T-helper 2 cell treated with Interferon-gamma antibody and Interleukin-4, amounts not matched to agents 5 μg/mL and 100 μg/mL, for 36 hours (primary cell): ENCODE data around the gene CXCL6.

Experiments used
- DNase-seq: peaks from one replicate; pipeline ENCODE4 v3.0.0; 2021; ENCODE audit warnings: low spot score
- H3K27ac Mint-ChIP-seq: one replicate; pipeline ENCODE4 v1.8.0; 2021; ENCODE audit warnings: mild to moderate bottlenecking, mixed read lengths
- H3K27me3 Mint-ChIP-seq: one replicate; pipeline ENCODE4 v1.8.0; 2021; ENCODE audit warnings: low read depth, mixed read lengths
- H3K36me3 Mint-ChIP-seq: one replicate; pipeline ENCODE4 v1.8.0; 2021; ENCODE audit warnings: low read depth, mixed read lengths
- H3K4me1 Mint-ChIP-seq: one replicate; pipeline ENCODE4 v1.8.0; 2021; ENCODE audit warnings: low read depth, mixed read lengths
- H3K4me3 Mint-ChIP-seq: one replicate; pipeline ENCODE4 v1.8.0; 2022; ENCODE audit warnings: mild to moderate bottlenecking, moderate library complexity, mixed read lengths
- H3K9me3 Mint-ChIP-seq: one replicate; pipeline ENCODE4 v1.8.0; 2021; ENCODE audit warnings: mixed read lengths

The CXCL6 gene

GRCh38 chr4:73836373-73837279 is at the start of gene CXCL6:
Gene CXCL6, plus strand, starts transcription at chr4:73836678. Its CDS starts 73 bp downstream, at chr4:73836751.
- Mint-ChIP-seq H3K4me1 (peaks cover 2% of the 10 kb centered on the region), H3K4me3 (peak within 1 kb of the TSS; percentile 15), H3K36me3 (no peaks in the 10 kb centered on the region), H3K9me3 (no peaks in the 10 kb centered on the region), H3K27ac (no peak within 1 kb of the TSS), H3K27me3 (peaks cover 27% of the 10 kb centered on the region)
- no peak for DNase-seq

- H3K4me1 Mint-ChIP-seq = no peaks in the 10 kb centered on the region
Measured at GRCh38 chr4:73788411-73788810, 48.1 kb upstream of the CXCL6 start.

GRCh38 chr4:73798842-73799241 is 37.6 kb upstream of the CXCL6 start:
- H3K4me3 Mint-ChIP-seq = no peak overlapping the region
- H3K36me3 Mint-ChIP-seq = no peaks in the 10 kb centered on the region
- DNase-seq = no peak
- peaks cover 7% of the 10 kb centered on the region for H3K9me3 Mint-ChIP-seq
- no peaks in the 10 kb centered on the region for H3K4me1 Mint-ChIP-seq
- H3K27ac Mint-ChIP-seq = no peak overlapping the region
- no peaks in the 10 kb centered on the region for H3K27me3 Mint-ChIP-seq

More at GRCh38 chr4:73788411-73788810, 48.1 kb upstream of the CXCL6 start:
- DNase-seq = no peak
- H3K9me3 Mint-ChIP-seq = no peaks in the 10 kb centered on the region
- H3K27ac Mint-ChIP-seq = no peak overlapping the region
- no peak overlapping the region for H3K4me3 Mint-ChIP-seq
- H3K36me3 Mint-ChIP-seq = no peaks in the 10 kb centered on the region
- H3K27me3 Mint-ChIP-seq = peaks cover 5% of the 10 kb centered on the region

GRCh38 chr4:73800206-73800605 is 36.3 kb upstream of the CXCL6 start:
- peaks cover 11% of the 10 kb centered on the region for H3K9me3 Mint-ChIP-seq
- H3K4me1 Mint-ChIP-seq = no peaks in the 10 kb centered on the region
- no peak for DNase-seq
- H3K27me3 Mint-ChIP-seq = no peaks in the 10 kb centered on the region
- H3K4me3 Mint-ChIP-seq = no peak overlapping the region
- no peaks in the 10 kb centered on the region for H3K36me3 Mint-ChIP-seq
- no peak overlapping the region for H3K27ac Mint-ChIP-seq

GRCh38 chr4:73801692-73802091 is 34.8 kb upstream of the CXCL6 start:
- DNase-seq = no peak
- Mint-ChIP-seq H3K36me3 (no peaks in the 10 kb centered on the region), H3K4me3 (no peak overlapping the region), H3K27me3 (peaks cover 7% of the 10 kb centered on the region), H3K27ac (no peak overlapping the region), H3K9me3 (peaks cover 11% of the 10 kb centered on the region), H3K4me1 (no peaks in the 10 kb centered on the region)

- Mint-ChIP-seq H3K4me1 (no peaks in the 10 kb centered on the region), H3K27ac (no peak overlapping the region), H3K36me3 (no peaks in the 10 kb centered on the region), H3K27me3 (peaks cover 7% of the 10 kb centered on the region), H3K9me3 (peaks cover 11% of the 10 kb centered on the region), H3K4me3 (no peak overlapping the region)
- no peak for DNase-seq
Measured at GRCh38 chr4:73803213-73803612, 33.3 kb upstream of the CXCL6 start.

- H3K27me3 Mint-ChIP-seq = peaks cover 7% of the 10 kb centered on the region
- H3K9me3 Mint-ChIP-seq = no peaks in the 10 kb centered on the region
- no peak overlapping the region for H3K27ac Mint-ChIP-seq
- H3K4me1 Mint-ChIP-seq = peaks cover 9% of the 10 kb centered on the region
- no peak overlapping the region for H3K4me3 Mint-ChIP-seq
- no peaks in the 10 kb centered on the region for H3K36me3 Mint-ChIP-seq
- no peak for DNase-seq
Measured at GRCh38 chr4:73810191-73810590, 26.3 kb upstream of the CXCL6 start.

GRCh38 chr4:73811841-73812240 is 24.6 kb upstream of the CXCL6 start:
- no peak overlapping the region for H3K4me3 Mint-ChIP-seq
- no peaks in the 10 kb centered on the region for H3K27me3 Mint-ChIP-seq
- no peak for DNase-seq
- H3K36me3 Mint-ChIP-seq = no peaks in the 10 kb centered on the region
- H3K9me3 Mint-ChIP-seq = peaks cover 3% of the 10 kb centered on the region
- peaks cover 15% of the 10 kb centered on the region for H3K4me1 Mint-ChIP-seq
- no peak overlapping the region for H3K27ac Mint-ChIP-seq

GRCh38 chr4:73814679-73815078 is 21.8 kb upstream of the CXCL6 start:
- H3K27ac Mint-ChIP-seq = no peak overlapping the region

GRCh38 chr4:73815145-73815544 is 21.3 kb upstream of the CXCL6 start:
- Mint-ChIP-seq H3K4me3 (no peak overlapping the region), H3K9me3 (peaks cover 5% of the 10 kb centered on the region), H3K27me3 (peaks cover 3% of the 10 kb centered on the region), H3K4me1 (peaks cover 21% of the 10 kb centered on the region), H3K27ac (no peak overlapping the region), H3K36me3 (no peaks in the 10 kb centered on the region)
- no peak for DNase-seq

More at GRCh38 chr4:73814679-73815078, 21.8 kb upstream of the CXCL6 start:
- Mint-ChIP-seq H3K36me3 (no peaks in the 10 kb centered on the region), H3K9me3 (peaks cover 5% of the 10 kb centered on the region), H3K4me1 (peaks cover 21% of the 10 kb centered on the region), H3K27me3 (peaks cover 3% of the 10 kb centered on the region), H3K4me3 (peak overlapping the region; percentile 0)
- DNase-seq = no peak

GRCh38 chr4:73816814-73817213 is 19.7 kb upstream of the CXCL6 start:
- Mint-ChIP-seq H3K4me1 (peaks cover 21% of the 10 kb centered on the region), H3K9me3 (peaks cover 5% of the 10 kb centered on the region), H3K36me3 (no peaks in the 10 kb centered on the region), H3K4me3 (no peak overlapping the region), H3K27ac (no peak overlapping the region), H3K27me3 (peaks cover 3% of the 10 kb centered on the region)
- no peak for DNase-seq

- Mint-ChIP-seq H3K4me1 (peaks cover 21% of the 10 kb centered on the region), H3K9me3 (peaks cover 5% of the 10 kb centered on the region)
- DNase-seq = no peak
Measured at GRCh38 chr4:73817341-73817740, 19.1 kb upstream of the CXCL6 start.

GRCh38 chr4:73821325-73821724 is 15.2 kb upstream of the CXCL6 start:
- peaks cover 5% of the 10 kb centered on the region for H3K9me3 Mint-ChIP-seq
- no peaks in the 10 kb centered on the region for H3K36me3 Mint-ChIP-seq
- DNase-seq = no peak
- no peak overlapping the region for H3K4me3 Mint-ChIP-seq
- peaks cover 3% of the 10 kb centered on the region for H3K27me3 Mint-ChIP-seq
- peaks cover 10% of the 10 kb centered on the region for H3K4me1 Mint-ChIP-seq
- H3K27ac Mint-ChIP-seq = no peak overlapping the region

More at GRCh38 chr4:73817341-73817740, 19.1 kb upstream of the CXCL6 start:
- Mint-ChIP-seq H3K4me3 (no peak overlapping the region), H3K36me3 (no peaks in the 10 kb centered on the region), H3K27me3 (peaks cover 3% of the 10 kb centered on the region), H3K27ac (no peak overlapping the region)

- H3K4me1 Mint-ChIP-seq = peaks cover 3% of the 10 kb centered on the region
- peaks cover 3% of the 10 kb centered on the region for H3K27me3 Mint-ChIP-seq
- no peaks in the 10 kb centered on the region for H3K36me3 Mint-ChIP-seq
- no peak overlapping the region for H3K4me3 Mint-ChIP-seq
- no peak for DNase-seq
- H3K27ac Mint-ChIP-seq = no peak overlapping the region
- peaks cover 6% of the 10 kb centered on the region for H3K9me3 Mint-ChIP-seq
Measured at GRCh38 chr4:73822389-73822788, 14.1 kb upstream of the CXCL6 start.
